ENCODE data around the gene MSTN.
"Not testable (repeated sequence)": the region's sequence is repeated elsewhere in the genome, so short reads cannot be mapped to it uniquely, and the experiment has no call there.

The MSTN gene

DNA sequence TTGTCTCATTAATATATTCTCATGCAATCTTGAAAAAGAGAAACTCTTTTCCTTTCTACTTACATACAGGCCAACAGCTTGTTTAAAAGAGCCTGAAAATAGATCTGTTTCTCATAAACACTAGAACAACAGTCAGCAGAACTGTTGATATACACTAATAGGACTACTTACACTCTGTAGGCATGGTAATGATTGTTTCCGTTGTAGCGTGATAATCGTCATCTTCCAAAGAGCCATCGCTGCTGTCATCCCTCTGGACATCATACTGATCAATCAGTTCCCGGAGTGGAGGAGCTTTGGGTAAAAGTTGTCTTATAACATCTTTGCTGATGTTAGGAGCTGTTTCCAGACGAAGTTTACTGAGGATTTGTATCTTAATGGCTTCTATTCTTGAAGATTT, 476 bp downstream of the MSTN start:
- no peak for DNase-seq

DNA sequence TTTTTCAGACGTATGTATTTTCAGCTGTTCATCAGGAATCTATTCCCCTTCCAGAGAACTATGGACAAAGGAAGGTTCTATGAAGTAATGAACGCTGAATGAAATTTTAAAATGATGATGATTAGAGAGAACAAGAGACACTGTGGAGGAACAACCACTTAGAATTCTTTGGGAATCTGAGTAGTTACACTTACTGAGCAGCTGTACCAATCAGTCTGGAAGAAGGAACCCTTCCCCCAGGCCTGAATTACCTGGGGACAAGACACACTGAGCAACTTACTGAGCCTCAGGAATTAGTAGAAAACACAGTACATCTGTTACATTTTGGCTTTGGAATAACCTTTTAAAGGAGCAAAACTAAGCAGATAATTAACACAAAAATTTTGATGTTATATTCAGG, 1.9 kb downstream of the MSTN start:
- DNase-seq: no peak

GRCh38 chr2:190060019-190060418, 2.5 kb downstream of the MSTN start:
- no peak for DNase-seq

GRCh38 chr2:190053426-190053825, 9.1 kb downstream of the MSTN start:
- no peak for DNase-seq

GRCh38 chr2:190052307-190052706, 10.2 kb downstream of the MSTN start:
- no peak for DNase-seq

DNA sequence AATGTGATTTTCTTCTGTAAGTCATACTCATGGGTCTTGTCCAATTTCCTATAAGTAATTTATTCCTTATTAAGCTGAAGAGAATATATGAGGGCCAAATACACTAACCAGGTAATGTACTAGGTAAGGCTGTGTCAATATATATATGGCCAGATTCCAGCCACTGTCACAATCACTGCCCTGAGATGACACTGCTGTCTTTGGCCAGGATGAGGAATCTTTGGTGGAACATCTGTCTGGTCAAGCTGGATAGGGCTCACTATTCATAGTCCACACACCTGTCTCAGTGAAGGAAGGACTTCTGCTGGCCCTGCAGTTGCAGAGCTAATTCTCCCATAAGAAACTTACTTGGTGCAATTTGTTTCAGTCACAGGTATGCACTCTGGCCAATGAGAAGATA, 11.3 kb downstream of the MSTN start:
- DNase-seq: no peak

DNA sequence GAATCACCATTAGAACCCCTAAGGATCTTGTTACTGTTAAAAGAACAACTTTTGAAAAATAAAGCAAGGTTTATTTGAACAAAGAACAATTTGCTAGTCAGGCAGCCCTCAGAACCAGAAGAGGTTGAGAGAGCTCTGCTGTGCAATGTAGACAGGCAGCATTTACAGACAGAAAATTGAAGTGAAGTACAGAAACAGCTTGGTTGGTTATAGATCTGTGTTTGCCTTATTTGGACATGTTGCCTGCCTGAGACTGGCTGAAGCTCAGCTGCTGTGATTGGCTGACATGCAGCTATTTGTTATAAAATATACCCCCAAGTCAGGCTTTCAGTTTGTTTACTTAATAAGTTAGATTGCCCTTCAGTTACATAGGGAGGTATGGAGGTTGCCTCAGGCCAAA, 12.5 kb downstream of the MSTN start:
- DNase-seq: peak; percentile 13

- DNase-seq: no peak
These were observed 17.7 kb downstream of the MSTN start for GRCh38 chr2:190044866-190045265.

DNA sequence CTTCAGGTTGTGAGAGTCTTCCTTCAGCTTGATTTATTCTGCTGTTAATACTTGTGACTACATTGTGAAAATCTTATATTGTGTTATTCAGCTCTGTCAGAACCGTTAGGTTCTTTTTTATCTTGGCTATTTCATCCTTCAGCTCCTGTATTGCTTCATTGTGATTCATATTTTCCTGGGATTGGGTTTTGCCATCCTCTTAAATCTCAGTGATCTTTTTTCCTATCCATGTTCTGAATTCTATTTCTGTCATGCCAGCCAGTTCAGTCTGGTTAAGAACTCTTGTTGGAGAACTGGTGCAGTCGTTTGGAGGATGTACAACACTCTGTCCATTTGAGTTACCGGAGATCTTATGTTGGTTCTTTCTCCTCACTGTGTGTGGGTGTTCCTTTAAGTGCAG, 19.1 kb downstream of the MSTN start:
- DNase-seq: no peak

GRCh38 chr2:190036071-190036470, 26.5 kb downstream of the MSTN start:
- no peak for DNase-seq

DNA sequence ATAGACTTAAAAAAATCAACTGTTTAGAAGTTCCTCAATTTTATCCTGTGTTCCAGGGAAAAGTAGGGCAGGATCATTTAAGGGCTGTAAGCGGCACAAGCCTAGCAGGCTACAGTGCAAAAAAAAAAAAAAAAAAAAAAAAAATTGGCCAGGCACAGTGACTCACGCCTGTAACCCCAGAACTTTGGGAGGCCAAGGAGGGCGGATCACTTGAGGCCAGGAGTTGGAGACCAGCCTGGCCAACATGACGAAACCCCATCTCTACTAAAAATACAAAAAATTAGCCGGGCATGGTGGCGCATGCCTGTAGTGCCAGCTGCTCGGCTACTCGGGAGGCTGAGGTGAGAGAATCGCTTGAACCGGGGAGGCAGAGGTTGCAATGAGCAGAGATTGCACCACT, 28.1 kb downstream of the MSTN start:
- not testable (repeated sequence) for DNase-seq

DNA sequence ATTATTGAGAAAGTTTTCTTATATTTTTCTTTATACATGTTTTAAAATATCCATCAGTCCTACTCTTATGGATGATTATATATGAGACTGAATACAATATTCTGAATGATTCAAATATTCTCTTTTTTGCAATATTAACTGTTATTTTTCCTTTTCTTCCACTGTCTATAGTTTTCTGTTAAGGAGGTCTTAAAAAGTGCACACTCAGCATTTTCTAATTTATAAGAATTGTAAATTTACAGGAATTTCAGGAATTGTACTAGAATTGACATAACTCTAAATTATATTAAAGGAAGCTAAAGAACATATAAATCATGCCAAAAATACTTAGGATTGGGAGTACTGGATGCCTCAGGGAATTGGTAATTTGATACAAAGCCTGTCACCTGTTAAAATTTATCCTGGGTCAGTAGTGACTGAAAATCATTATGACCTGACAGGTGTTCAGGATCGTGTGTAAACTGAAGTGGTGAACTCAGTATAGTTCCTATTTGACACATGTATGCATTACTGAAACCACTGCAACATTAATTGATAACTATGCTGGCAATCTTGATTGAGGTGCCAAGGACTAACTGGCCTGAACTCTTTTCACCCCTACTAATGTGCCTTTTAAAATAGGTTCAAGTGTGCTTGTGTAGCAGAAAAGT, 30.4 kb downstream of the MSTN start:
- no peak for DNase-seq

DNA sequence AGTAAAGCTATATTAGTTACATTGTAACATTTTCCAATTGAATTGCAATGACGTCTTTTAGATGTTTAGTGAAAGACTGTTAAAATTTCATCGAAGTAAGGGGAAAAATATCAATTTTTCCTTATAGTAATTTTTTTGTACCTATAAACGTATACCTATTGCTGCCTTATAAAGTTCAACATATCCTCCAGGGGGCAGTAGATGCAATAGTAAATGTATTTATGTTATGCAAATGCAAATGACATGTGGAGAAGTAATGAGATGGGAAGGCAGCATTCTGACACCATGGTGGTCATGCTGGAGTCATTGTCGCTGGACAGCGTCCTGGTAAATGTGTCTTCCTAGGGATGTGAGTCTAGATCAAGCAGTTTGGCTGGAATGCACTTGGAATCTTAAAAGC, 38.7 kb downstream of the MSTN start:
- peak; percentile 34 for DNase-seq

GRCh38 chr2:190020720-190021119, 41.8 kb downstream of the MSTN start:
- no peak for DNase-seq

DNA sequence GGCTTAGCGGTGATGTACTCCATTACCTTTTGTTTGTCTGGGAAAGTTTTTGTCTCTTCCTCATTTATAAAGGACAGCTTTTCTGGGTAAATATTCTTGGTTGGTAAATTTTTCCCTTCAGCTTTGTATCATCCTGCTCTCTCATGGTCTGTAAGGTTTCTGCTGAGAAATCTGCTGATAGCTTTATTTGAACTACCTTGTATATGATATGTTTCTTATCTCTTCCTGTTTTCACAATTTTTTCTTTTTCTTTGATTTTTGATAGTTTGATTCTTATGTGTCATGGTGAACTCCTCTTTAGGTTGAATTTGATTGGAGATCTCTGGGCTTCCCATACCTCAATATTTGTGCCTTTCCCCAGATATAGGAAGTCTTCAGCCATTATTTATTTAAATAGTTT, 44.7 kb downstream of the MSTN start:
- no peak for DNase-seq

- not testable (repeated sequence) for DNase-seq
These were observed 46.6 kb downstream of the MSTN start for GRCh38 chr2:190015969-190016368.

Data from EL (cell line).